HG03103 (cell line): ENCODE results near the gene LMO7.

Source experiments
- ATAC-seq: cut with Tn5 transposase; IDR thresholded peaks from one replicate; pipeline ENCODE4 v1.9.1; 2021; ENCODE audit warnings: low read depth; ENCODE audit not compliant: unreplicated experiment

Gene LMO7

DNA sequence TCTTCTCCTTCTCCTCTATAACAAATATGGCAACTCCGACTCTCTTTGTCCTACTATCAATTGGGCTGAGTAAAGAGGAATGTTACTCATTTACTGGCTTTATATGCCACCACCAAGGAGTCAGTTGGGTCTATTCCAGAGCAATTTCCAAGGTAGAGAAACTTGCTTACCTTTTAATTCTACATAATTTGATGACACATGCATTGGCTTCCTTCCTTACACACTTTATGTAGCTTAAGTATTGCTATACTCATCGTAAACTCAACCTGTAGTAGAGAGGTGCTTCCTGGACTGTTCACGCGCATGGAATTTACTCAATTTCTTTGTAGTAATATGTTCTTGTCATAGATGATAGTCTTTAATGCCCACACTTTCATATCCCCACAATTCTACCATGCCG is 160.7 kb downstream of the LMO7 start:
- ATAC-seq: no peak

DNA sequence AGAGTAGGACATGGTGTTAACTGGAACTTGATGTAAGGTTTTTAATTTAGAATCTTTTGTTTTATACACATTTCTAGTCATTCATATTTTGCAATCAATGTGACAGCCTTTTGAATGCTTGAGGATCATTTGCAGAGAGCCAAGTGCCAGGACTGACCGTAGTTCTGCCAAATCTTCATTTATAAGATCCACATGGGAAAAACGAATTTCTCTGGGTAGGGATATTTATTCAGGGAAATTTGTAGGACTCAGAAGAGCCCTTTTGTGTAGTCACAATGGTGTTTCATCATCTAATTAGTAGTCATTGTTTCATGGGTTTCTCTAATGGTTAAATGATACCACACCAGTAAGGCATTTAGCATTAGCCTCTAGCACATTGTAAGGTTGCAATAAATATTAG is 161.1 kb downstream of the LMO7 start:
- ATAC-seq: no peak

DNA sequence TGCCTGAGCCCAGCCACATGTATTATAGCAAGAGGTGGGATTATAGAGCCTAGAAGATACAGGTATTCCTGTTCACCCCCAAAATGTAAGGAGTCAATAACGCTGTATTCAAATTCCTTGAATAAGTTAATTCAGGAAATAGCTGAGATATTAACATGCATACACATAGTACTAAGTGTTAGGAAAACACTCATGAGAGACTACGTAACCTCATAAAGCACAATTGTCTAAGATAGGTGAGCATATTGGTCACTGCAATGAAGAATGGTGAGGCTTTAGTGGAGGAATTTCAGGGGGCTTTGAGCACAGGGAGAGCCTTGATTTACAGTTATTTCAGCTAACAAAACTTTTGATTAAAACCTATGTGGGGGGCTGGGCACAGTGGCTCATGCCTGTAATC is 161.6 kb downstream of the LMO7 start:
- ATAC-seq: no peak

DNA sequence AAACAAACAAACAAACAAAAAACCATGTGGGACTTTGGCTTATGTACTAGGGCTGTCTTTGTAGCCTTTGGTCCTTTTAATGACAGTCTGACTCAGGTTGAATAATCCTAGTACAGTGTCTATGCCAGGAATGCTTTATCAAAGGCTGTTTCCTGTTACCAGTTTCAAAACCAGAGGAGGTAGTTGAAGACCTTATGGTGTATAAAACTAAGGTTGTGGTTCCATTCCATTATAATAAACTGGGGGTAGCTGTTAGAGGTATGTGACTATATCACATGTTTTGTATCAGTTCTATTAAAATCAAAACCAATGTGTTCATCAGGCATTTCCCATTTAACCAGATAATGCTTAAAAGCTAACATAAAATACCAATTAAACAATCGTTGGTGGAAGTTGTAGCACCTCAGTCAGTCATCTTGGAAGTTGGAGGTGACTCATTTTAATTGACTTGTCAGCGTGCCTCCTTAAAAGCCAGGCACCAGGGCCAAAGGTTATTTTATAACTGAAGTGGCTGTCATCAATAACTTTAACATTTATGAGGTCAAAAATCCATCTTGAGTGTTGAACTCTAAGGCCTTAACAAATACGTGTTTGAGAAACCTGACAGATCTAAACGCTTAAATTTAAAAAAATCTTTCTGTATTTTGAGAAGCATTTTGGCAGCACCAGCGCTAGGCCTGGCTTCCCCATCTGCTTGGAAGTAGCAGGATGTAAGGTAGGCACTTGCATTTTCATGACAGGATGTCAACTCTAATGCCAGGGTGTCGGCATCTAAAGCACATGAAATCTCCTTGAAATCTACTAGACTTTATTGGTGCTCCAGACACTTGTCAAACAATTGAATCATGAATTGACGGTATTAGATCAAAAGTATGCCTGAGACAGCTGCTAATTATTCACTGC is 162.5 kb downstream of the LMO7 start:
- ATAC-seq: no peak

DNA sequence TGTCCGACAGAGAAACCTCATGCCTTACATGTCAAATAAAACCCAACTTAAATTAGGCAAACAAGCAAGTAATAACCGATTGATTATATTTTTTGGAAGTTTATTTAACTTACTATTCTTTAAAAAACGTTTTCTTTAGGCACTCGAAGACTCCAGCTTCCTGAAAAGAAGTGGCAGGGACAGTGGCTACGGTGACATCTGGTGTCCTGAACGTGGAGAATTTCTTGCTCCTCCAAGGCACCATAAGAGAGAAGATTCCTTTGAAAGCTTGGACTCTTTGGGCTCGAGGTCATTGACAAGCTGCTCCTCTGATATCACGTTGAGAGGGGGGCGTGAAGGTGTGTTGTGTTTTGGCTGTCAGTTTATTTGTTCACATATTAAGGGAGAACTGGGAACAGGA is 164.4 kb downstream of the LMO7 start:
- no peak for ATAC-seq

DNA sequence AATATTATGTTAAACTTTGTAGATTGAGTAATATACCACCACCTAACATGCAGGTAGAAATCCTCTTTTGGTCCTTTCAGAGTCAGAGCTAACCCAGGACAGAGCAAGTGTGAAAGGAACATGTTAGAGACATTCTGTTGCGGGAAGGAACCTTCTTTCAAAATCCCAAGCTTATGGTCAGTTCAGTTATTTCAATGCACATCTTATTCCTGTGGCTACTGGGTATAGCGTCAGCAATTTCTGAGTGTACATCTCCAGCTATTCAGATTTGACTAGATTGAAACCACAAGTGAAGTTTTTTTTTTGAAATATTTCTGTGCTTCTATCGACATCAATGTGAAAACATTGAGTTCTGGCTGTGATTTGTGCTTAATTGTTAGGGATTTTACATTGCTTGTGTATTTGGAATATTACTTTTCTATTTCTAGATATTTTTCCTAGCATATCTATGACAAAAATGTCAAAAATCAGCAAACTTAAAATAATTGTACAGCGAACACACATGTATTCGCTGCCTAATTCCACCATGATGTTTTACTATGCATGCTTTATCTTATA is 165.3 kb downstream of the LMO7 start:
- no peak for ATAC-seq

DNA sequence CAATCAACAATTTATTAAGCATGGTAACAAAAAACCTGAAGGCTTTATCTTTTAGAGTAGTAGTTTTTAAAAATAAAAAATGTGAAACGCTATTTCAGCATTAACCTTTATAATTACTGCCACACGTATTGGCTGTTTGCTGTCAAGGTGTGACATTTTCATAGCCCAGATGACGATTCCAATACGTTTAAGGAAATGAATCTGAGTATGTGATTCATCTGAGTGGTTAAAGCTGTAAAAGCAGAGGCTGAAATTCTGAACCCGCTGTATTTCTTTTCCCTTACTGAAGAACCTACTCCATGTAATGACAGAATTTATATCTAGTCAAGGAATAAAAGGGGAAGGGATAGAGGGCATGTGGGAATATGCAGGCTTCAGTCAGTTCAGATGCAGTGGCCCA is 166.0 kb downstream of the LMO7 start:
- no peak for ATAC-seq

DNA sequence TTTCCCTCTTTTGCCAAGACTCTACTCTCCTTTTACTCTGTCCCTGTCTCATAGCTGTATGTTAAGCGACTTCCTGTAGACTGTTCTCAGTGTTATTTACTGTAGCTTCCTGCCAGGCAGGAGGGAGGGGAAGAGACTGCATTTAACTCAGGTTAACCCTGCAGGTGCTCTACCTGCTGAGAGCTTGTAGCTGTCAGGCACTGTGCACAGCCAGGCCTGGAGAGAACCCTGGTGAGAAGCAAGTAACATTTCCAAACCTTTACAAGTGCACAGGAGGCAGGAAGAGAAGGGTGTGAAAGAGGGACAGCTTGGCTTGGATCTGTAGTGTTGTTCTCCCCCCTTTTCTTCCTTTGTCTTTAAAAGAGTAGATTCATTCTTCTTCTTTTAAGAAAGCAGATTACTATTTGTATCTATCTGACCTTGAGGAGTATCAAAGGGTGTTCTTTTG is 167.1 kb downstream of the LMO7 start:
- ATAC-seq: peak; percentile 82

DNA sequence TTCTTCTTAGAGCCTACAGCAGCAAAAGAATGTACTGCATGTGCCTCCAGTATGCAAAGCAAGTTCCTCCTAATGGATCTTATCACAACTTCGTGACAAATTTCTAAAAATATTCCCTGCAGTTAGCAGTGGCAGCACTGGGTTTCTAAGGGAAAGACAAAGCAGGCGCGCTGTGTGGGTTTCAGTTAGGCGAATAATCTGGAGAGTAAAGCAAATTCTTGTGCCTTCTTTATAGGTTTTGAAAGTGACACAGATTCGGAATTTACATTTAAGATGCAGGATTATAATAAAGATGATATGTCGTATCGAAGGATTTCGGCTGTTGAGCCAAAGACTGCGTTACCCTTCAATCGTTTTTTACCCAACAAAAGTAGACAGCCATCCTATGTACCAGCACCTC is 167.9 kb downstream of the LMO7 start:
- ATAC-seq: no peak

DNA sequence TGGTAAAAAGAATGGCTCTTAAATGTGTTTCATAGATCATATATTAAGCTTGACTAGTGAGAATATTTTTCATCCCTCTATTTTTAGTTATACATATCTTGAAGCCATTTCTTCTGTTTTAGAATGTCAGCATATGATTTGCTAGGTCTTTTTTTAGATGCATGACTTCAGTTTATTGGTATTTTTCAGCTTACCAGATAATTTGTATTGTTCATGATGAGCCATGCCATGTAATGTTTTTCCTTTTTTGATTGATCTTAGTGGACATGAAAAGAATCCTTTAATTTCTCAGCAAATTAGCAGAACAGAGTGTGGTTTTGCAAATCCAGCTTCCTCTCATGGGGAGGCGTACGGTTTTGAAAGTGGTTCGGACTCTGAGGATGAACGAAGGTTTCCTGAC is 168.5 kb downstream of the LMO7 start:
- ATAC-seq: no peak

DNA sequence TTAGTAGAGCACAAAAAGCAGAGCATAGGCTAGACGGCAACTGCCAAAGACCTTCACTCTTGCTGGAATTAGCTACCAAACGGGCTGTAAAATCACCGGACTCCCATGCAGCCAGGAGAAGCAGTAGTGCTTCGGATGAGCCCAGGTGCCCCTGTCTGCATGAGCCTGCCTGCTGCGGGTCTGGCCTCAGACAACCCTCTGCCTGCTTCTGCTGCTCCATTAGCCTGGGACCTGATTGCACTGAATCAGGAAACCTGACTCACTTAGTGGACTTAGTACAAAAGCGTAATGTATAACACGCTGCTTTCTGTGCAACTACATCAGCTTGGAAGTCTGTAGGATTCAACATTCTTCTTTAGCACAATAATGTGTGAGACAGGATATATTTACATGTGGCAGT is 170.0 kb downstream of the LMO7 start:
- no peak for ATAC-seq

DNA sequence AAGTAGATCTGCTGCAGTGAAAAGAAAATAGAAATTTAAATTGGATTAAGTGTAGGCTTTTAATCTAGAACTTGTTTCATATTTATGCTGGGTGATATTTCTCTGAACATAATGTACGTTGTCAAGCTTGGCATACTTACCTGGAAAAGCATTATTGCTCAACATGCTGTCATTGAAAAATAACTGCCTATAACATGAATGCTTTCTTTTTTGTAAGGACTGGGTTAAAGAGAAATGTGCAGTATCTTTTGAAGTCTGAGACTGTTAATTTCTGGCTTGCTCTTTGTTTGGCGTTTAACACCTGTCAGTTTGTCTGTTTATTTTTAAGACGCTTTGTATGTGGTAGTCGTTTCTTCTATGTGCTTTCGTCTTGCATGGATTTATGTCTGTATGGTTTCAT is 175.2 kb downstream of the LMO7 start:
- ATAC-seq: no peak

DNA sequence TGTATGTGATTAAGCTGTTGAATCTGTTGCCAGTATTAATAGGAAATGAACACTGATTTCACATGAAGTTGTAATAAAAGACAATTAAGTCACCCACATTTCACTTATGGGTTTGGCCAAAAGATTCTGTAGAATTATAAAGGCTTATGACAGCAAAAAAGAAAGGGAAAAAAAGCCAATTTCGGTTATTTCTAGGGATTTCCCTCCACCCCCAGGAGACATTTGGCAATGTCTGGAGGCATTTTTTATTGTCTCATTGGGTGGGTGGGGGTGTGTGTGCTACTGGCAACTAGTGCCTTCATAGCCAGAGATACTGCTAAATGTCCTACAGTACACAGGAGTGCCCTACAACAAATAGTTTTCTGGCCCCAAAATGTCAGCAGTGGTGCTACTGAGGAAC is 175.7 kb downstream of the LMO7 start:
- no peak for ATAC-seq

DNA sequence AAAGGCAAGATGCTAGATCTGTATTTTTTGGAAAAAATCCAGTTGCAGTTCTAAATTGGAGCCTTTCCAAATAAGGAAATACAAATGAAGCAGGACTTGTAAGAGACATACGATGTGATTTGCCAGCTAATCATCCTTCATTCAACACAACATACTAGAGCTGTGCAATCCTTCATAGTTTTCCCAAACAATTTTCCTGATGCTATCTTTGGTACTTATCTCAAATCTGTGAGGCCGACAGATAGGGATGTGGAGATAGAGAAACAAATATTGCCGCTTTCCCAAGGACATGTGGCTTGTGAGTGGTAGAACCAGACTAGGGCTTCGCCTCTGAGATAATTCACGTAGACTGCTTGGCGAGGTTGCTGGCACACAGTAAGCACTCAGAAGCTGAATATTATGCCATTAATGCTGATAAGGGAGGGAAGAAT is 176.6 kb downstream of the LMO7 start:
- no peak for ATAC-seq

DNA sequence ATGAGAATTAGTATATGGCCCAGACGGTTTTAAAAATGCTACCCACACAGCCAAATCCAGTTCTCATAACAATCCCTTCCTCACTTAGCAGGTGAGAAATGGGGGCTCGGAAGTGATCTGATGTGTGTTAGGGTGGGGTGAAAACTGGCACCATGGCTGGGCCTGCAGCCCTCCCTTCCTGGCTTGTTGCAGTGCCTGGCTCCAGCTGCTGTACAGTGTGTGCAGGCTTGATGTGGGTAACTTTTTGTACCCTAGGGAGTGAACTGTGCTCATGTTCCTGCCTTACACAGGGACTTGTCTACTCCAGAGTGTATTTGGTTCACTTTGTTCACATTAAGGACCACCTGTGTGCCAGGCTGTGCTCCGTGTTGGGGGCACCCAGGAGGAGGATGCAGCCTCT is 177.2 kb downstream of the LMO7 start:
- no peak for ATAC-seq

DNA sequence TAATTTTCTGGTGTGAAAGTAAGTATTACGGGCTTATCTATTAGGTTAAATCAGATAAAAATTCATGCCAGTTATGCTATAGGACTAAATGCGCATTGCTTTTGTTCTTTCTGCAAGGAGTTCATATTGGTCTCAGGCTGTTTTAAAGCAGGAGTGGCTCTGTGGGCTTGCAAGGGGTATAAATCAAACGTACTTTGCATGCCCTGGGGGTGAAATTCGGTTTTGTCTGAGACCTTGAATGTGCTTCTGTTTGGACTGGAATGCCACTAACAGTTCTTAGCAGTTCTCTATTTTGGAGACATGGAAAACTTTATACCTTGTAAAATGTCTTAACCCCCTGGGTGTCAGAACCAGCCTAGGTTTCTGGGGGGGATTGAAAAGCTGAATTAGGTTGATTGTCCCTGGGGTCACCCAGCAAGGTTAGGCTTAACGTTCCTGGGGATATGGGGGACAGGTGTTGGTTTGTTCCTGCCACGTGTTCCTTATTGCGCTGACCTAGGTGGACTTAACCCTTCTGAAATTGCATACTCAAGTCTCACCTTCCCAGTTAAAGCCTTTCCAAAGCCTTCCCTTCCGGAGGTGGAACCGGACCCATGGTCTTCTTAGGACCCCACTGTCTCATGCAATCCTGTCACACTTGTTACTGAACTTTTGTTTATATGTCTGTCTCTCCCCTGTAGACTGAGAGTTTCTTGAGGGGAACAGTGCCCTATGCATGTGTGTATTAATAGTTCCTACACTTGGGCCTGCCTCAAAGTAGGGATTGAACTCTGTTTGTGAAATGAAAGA is 182.2 kb downstream of the LMO7 start:
- ATAC-seq: no peak

DNA sequence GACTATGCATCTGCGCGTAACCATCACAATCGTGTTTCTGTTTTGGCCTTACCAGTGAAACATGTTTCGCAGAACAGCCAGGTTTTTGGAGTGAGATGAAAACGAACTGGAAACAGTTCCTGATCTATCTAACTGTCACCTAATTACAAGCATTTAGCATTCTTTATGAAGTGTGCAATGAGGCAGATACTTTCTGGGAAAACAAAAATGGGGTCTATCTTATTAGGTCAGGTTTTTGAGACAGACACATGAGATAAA is 182.8 kb downstream of the LMO7 start:
- no peak for ATAC-seq

DNA sequence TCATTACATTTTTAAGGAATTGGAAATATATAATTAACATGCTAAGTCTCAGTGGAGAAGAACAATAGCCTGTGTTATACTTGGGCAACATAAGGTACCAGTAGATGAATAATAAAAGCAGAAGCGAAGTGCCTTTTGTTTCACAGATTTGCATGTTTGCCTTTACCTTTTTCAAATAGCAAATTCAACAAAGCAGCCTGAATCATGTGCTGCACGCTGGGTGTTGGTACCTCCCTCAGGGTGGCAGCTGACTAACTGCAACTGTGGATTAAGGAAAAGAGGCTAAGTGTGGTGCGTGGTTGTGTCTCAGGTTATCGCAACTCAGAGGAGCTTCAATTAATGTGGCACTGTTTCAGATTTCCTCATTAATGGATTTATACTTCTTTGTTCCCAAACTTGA is 189.0 kb downstream of the LMO7 start:
- no peak for ATAC-seq

DNA sequence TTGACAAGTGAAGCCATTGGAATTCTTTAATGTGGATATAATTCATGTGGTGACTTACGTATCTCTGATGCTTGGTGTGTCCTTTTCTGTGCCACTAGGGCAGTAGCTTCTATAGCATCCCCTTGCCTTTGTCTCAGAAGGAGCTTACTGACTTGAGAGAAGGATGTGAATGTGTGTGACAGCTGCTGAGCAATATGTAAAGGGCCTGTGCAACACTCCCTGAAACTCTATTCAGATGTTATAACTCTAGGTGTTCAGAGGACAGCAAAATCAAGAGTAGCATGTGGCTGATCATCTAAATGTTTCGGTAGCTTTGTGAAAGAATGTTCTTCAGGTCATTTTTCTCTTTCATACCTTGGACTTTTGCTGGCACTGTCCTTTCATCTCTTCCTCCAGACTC is 189.5 kb downstream of the LMO7 start:
- no peak for ATAC-seq

DNA sequence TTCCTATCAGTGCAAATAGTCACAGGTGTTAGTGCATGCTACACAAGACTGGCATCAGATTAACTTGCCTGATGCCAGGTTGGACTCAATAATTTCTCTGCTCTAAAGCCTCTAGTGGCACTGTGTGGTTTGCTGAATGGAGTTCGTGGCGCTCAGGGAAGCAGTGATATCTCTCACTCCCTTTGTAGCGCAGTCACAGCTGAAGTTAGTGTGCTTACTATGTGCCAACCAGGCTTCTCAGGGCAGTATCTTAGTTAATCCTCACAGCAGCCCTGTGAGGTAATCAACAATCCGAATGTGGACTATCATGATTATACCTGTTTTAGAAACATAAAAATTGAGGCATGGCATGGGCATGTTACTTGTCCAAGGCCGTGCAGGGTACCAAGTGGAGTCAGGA is 190.3 kb downstream of the LMO7 start:
- ATAC-seq: no peak

DNA sequence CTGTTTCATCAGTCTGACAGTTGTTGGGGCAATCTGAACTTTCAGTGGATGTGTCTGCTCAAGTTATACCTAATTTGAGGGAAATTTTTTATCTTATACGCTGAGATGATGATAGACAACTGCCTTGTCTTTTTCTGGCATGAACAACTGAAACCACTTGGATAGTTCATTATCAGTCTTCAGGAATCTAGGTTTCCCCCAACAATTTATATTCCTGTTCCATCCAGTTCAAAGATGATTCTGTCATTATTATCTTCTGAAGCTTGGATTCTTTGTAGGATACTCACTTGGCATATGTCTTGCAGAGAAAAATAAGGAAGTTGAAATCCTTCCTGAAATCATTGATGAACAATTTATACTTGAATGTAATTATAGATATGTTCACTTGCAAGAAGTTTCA is 193.7 kb downstream of the LMO7 start:
- no peak for ATAC-seq

DNA sequence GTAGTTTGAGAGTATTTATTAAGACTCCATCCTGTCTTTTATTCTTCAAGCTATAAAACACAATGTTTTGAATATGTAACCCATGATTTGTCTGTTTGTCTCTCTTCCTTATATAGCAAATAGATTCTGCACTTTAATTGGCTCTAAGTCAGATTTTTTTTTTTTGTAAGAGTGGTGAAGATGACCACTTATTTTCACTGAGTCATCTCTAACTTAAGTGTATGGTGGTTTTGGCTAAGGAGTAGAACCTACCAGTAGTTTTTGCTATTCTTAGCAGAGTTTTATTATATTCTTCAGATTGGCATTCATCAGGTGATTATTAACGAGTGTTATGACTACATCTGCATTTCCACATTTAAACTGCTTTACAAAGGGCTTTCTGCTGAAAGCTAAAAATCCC is 194.7 kb downstream of the LMO7 start:
- no peak for ATAC-seq
